Stimulated activated CD8-positive, alpha-beta memory T cell treated with anti-CD3 and anti-CD28 coated beads, Interleukin-4, amount 100 ng/mL, for 1 hour (primary cell): ENCODE results near the gene ADORA2A.

ENCODE experiments used
- DNase-seq, 2 donors: peaks; one replicate each; pipeline ENCODE4 v3.0.0-alpha.2; 2020; ENCODE audit warnings: low read depth in 2 of 2, low spot score in 1 of 2

The ADORA2A gene

GRCh38 chr22:24417901-24418641, 9.3 kb upstream of the ADORA2A start:
- no peak for DNase-seq

DNA sequence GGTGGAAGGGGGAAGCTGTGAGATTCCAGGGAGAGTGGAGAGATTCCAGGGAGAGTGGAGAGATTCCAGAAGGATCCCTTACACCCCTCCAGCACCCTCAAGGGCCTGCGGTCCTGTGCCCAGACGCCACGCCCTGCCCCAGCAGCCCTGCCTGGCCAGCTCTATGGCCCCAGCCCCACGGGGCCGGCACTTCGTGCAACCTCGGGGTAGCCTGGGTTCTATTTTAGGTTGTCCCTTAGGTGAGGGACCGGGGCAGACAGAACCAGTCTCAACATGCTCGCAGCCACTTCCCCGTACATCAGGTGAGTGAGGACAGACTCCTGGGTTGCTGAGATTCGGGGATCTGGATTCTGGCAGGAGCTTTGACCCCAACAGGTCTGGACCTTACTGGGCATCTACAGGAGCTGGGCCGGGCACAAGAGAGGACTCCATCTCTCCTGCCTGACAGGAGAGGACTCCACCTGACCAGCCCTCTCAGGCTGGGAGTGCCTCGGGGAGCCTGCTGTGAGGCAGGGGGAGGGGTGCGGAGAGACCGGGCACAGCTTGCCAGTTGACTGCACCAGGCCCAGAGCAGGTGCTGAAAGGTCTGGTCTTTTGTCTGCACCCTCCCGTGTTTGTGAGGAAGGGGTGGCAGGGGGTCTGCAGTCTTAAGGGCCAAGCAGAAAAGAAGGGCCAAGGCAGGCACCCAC, 8.5 kb upstream of the ADORA2A start:
- DNase-seq = no peak

- no peak for DNase-seq
Observed at GRCh38 chr22:24419475-24419850, 7.9 kb upstream of the ADORA2A start.

- DNase-seq = no peak
Observed at GRCh38 chr22:24420072-24420976, 7.1 kb upstream of the ADORA2A start.

DNA sequence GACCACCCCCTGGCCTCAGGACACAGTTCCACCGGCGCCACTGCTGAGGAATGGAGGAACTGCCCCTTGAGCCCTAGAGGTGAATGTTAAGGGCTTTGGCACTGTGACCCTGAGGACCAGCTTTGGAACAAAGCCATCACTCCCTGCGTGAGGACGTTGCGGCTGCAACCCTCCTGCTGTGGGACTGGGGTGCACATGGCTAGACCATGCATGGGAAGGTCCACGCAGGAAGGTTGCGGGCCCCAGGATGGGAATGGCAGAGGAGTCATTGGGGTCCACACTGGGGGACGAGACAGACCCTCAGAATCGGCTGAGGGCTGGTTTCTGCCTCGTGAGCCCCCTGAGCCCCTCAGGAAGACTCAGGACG, 6.4 kb upstream of the ADORA2A start:
- no peak for DNase-seq

DNA sequence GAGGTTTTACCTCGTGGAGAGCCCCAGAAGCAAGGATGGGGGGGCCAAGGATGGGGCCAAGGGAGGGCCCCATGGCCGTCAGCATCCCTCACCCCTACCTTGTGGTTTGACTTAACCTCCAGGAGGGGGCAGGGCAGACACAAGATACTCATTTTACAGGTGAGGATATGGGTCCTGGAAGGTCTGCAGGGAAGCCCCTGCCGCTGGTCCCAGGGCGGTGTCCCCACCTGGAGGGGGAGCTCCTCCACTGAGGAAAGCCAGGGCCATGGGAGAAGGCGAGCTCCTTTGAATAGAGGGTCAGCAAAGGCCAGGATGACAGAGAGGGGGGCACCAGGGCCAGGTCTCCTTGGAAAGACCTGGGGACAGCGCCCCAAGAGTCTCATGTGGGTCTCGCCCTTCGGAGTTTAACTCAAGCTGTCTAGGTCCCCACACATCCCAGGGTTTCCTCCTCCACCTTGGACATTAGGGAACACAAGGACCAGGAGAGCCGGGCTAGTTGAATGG, 5.9 kb upstream of the ADORA2A start:
- DNase-seq = no peak

DNA sequence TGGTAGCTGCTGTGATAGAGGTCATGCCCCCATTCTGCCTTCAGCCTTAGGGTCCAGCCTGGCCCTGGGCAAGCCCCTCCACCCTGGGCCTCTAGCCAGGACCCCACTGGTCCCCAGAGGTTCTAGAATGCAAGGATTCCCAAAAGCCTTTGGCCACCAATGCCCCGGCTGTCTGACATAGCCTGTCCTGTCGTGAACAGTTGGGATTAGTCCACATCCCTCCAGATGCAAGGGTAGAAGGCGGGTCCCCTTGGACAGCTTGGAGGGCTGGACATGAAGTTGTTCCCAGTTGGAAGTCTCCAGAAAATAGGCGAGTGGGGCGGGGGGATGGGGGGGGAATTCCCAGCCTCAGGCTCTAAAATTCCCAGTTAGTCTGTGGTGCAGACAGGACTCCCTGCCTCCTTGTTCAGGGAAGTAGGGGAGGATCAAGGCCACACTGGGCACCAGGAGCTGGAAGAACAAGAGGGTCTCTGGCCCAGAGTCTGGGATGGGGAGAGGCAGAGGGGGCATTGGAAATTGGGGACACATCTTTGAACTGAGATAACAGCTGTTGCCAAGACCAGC, 5.2 kb upstream of the ADORA2A start:
- no peak for DNase-seq

DNA sequence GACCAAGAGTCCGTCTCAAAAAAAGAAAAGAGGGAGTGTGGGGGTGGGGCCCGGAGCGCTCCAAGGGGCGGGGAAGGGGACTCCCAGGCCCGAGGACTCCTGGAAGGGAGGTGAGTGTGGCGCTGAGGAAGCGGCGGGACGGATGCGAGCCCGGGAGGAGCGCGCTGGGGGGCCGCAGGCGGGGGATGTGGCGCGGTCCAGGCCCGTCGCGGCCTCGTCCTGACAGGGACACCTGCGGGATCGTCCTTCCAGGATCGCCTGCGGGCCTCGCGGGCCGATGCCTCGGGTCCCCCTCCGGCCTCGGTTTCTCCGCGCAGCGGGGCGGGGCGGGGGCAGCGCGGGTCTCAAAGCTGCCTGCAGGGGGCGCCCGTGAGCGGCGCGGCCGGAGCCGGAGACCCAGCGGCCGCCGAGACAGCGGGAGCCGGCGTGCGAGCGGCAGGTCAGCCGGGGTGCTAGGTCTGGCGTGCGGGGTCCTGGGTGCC, 3.8 kb upstream of the ADORA2A start:
- peak in 1 of 2 donors; percentile 41 for DNase-seq

- no peak for DNase-seq
Observed at GRCh38 chr22:24424001-24424900, 3.1 kb upstream of the ADORA2A start.

DNA sequence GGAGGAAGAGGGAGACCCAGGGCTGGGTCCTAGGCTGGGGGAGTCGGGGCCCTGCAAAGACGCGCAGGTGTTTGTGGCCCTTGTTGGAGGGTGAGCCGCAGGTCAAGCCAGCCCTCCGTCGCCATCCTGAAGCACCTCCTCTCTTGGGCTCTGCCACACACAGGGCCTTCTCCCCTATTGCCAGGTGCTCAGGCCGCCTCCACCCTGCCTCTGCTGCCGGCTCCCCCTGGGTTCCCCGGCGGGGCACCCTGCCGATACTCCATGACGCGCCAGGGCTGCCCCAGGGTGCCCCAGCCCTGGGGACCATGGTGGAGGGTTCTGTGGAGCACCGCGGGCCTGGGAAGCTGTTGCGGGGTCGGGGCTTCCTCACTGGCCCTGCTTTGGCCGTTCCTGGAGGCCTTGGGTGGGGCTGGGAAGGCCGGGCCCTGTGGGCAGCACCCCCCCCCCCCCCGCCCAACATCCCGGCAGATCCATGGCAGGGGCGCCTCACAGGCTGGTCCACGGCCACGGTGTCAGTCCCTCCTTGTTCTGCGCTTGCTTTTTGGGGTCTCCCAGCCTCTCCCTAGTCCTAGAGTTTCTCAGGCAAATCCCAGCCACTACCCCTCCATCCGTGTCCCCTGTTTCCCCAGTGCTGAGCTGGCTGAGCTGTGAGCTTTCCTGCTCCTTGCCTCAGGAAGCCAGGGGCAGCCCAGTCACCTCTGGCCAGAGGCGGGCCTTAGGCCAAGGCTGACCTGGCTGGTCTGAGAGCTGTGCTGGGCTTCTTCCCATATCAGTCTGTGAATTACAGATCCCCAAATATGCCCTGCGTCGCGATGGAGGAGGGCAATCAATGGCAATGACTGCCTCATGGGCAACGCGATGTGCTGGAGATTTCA, 2.3 kb upstream of the ADORA2A start:
- DNase-seq = no peak

GRCh38 chr22:24426436-24426835, 963 bp upstream of the ADORA2A start:
- DNase-seq = no peak

DNA sequence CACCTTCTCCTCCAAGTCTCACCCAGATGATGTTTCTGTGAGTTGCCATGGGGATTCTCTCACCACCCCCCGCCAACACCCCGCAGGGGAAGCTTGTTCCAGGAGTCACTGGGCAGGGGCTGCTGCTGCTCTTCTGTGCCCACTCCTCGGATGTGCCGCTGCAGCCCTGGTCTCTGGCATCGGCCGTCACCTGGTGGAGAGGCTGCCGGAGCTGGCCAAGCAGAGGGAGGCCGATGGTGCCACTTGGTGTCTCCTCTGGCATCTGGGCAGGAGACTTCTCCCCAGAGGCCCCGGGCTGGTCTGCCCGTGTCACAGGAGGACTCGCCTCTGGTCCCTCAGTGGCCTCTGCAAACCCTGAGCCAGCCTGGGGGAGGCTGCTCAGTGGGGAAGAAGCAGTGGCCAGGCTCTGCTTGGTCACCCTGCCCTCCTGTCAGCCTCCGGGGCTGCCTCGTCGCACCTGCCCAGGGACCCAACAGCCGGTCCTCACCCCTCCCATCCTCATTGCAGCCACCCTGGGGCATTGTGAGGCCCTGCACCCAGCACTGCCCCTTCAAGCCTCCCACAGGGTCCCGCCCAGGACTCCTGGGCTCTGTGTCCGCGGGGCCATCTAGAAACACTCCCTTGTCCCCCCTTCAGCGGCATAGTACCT, 424 bp upstream of the ADORA2A start:
- no peak for DNase-seq

GRCh38 chr22:24428751-24429410, 1.5 kb downstream of the ADORA2A start:
- DNase-seq = no peak

DNA sequence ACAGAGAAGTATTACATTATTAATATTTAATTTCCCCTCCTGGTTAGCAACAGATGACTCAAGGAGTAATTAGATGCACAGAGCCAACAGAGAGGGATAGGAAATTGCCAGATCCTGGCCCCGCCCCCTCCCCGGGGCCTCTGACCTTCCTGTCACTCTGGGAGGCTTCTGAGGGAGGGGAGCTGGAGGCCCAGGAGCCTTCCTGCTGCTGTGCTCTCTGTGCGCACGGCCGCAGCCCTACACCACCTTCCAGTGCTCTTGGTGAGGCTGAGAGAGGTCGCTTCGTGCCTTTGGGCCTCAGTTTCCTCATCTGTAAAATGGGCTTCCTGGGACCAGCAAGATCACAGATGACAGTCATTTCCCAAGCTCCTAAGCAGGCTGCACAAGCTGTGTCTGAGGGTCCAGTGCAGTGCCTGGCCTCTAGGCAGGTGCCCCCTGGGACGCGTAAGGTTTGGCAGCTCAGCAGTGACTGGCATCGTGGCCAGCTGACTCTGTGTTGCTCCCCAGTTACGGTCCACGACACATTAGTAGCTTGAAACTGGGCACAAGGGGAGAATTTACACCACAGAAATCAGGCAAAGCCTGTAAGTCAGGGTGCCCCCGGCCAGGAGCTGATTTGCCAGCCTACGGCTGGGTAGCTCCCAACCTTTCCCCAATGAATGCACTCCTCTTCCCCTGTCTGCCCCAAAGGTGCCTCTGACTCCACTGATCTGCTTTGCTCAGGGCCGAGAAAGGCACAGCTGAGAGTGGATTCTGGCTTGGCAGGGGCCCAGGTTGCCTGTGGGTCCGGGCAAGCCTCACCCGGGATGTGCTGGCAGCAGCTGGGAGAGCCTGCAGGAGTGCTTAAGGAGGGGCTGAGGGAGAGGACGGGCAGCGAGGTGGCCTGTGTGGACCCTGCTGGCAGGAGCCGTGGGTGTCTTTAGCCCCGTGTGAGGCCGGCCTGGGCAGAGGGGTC, 2.3 kb downstream of the ADORA2A start:
- DNase-seq = no peak

DNA sequence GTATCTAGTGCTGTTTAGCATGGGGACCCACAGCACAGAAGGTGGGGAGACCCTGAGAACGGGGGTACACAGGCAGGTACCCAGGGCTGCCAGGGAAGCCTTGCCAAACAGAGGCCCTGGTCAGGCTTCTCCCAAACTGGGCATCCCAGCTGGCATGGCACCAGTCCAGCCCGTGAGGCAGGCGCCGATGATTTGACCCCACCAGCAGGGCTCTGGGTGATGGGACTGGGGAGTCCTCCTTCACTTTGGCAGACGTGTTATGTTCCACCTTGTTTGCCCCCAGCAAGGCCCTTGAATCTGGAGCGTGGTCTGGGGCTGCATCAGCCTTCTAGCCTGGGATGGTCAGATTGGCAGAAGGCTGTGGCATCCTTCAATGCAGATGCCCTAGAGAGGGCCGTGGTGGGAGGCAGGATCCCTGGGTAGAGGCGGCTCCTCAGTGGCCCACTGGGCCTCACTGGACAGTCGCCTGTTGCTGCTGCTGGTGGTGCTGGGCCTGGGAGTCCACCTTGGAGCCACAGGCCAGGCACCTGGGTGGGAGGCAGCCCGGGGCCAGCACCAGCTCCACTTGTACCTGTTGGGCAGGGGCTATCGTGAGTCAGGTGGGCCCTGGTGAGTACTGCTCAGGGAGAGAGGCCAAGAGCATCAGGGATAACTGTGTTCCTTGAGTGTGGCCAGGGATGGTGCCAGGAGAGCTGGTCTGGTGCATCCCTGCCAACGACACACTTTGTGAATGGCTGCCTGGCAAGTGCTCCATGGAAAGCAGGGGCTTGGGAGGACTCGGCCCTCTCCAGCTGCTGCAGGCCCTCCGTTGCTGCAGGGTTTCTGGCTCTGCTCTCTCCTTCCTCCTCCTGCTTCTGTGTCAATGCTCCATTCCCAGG, 3.3 kb downstream of the ADORA2A start:
- DNase-seq = no peak
